SK-N-MC (cell line): ENCODE measurements around the gene SRD5A3.

Experiments used
- EZH2 ChIP-seq: fragments of 200-600 bp; sonication (generic); IDR thresholded peaks from one replicate; pipeline ENCODE4 v1.6.1; 2017; ENCODE audit warnings: antibody characterized with exemption
- FOXP2 ChIP-seq: optimal IDR thresholded peaks from 2 replicates; pipeline ENCODE3; 2011; ENCODE audit warnings: mild to moderate bottlenecking, moderate library complexity; ENCODE audit not compliant: insufficient read depth; ENCODE audit errors: extremely low read length, control extremely low read depth
- POLR2AphosphoS5 ChIP-seq: IDR thresholded peaks from 2 replicates; pipeline ENCODE4 v1.6.1; 2012; ENCODE audit warnings: mild to moderate bottlenecking, low read depth, low read length, borderline replicate concordance

DNA sequence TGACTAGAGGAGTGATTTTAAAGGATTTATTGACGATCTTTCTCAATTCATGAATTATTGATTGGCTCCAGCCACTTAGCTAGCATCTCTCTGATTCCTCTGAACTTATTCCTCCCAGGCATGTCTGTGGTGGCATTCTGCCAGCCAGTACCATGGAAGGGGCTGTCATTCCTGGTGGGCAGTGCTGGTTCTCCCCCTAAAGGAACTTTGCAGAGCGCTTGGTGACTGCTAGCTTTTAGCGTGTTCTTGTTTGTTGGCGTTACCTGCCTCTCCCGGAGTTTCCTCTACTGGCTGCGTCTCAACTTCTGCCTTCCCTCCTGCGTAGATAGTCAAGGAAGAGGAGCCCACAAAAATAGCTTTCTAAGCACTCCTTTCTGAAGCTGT is 19.3 kb downstream of the SRD5A3 start:
- TF ChIP-seq POLR2AphosphoS5 = no peak
- no peak for TF ChIP-seq EZH2
- TF ChIP-seq FOXP2 = no peak
